HG02981 (cell line): ENCODE data around the gene SH3BP5.

Experiments
- ATAC-seq: cut with Tn5 transposase; IDR thresholded peaks from one replicate; pipeline ENCODE4 v1.9.1; 2021; ENCODE audit warnings: mild to moderate bottlenecking, moderate library complexity; ENCODE audit not compliant: unreplicated experiment

Gene SH3BP5

GRCh38 chr3:15326037-15326436 is 6.3 kb downstream of the SH3BP5 start:
- no peak for ATAC-seq

GRCh38 chr3:15325228-15325627 is 7.2 kb downstream of the SH3BP5 start:
- no peak for ATAC-seq

- no peak for ATAC-seq
These were observed 8.0 kb downstream of the SH3BP5 start for GRCh38 chr3:15324379-15324808.

GRCh38 chr3:15323063-15323462 is 9.3 kb downstream of the SH3BP5 start:
- ATAC-seq, result no peak

GRCh38 chr3:15321349-15321748 is 11.0 kb downstream of the SH3BP5 start:
- no peak for ATAC-seq

- no peak for ATAC-seq
These were observed 12.8 kb downstream of the SH3BP5 start for GRCh38 chr3:15319575-15319974.

GRCh38 chr3:15319136-15319535 is 13.2 kb downstream of the SH3BP5 start:
- no peak for ATAC-seq

- no peak for ATAC-seq
These were observed 13.7 kb downstream of the SH3BP5 start for GRCh38 chr3:15318661-15319060.

GRCh38 chr3:15316998-15317435 is 15.4 kb downstream of the SH3BP5 start:
- no peak for ATAC-seq

GRCh38 chr3:15315003-15315402 is 17.4 kb downstream of the SH3BP5 start:
- no peak for ATAC-seq

- ATAC-seq, result no peak
These were observed 18.1 kb downstream of the SH3BP5 start for GRCh38 chr3:15314276-15314675.

GRCh38 chr3:15313461-15313860 is 18.9 kb downstream of the SH3BP5 start:
- ATAC-seq, result no peak

GRCh38 chr3:15312550-15312949 is 19.8 kb downstream of the SH3BP5 start:
- ATAC-seq, result no peak

- ATAC-seq, result peak; percentile 84
These were observed 21.7 kb downstream of the SH3BP5 start for GRCh38 chr3:15310491-15311370.

- no peak for ATAC-seq
These were observed 22.6 kb downstream of the SH3BP5 start for GRCh38 chr3:15309662-15310335.

- no peak for ATAC-seq
These were observed 24.8 kb downstream of the SH3BP5 start for GRCh38 chr3:15307580-15307979.

- no peak for ATAC-seq
These were observed 25.4 kb downstream of the SH3BP5 start for GRCh38 chr3:15306979-15307359.

- no peak for ATAC-seq
These were observed 27.0 kb downstream of the SH3BP5 start for GRCh38 chr3:15305359-15305844.

GRCh38 chr3:15303728-15304127 is 28.7 kb downstream of the SH3BP5 start:
- ATAC-seq, result no peak

- ATAC-seq, result no peak
These were observed 29.2 kb downstream of the SH3BP5 start for GRCh38 chr3:15303216-15303615.

GRCh38 chr3:15301761-15302160 is 30.6 kb downstream of the SH3BP5 start:
- ATAC-seq, result no peak
